ENCODE data around the gene CASKIN2.
"Not testable (repeated sequence)": the region's sequence is repeated elsewhere in the genome, so short reads cannot be mapped to it uniquely, and the experiment has no call there.

CASKIN2 gene

GRCh38 chr17:75521290-75521689 is 6.0 kb upstream of the CASKIN2 start:
- DNase-seq, result no peak

DNA sequence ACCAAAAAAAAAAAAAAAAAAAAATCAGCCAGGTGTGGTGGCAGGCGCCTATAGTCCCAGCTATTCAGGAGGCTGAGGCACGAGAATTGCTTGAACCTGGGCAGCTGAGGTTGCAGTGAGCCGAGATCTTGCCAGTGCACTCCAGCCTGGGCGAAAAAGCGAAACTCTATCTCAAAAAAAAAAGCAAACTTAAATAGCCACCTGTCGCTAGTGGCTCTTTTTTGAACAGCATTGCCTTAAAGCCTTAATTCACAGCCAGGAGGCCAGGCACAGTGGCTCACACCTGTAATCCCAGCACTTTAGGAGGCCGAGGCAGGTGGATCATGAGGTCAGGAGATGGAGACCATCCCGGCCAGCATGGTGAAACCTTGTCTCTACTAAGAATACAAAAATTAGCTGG is 5.1 kb upstream of the CASKIN2 start:
- DNase-seq, result not testable (repeated sequence)

DNA sequence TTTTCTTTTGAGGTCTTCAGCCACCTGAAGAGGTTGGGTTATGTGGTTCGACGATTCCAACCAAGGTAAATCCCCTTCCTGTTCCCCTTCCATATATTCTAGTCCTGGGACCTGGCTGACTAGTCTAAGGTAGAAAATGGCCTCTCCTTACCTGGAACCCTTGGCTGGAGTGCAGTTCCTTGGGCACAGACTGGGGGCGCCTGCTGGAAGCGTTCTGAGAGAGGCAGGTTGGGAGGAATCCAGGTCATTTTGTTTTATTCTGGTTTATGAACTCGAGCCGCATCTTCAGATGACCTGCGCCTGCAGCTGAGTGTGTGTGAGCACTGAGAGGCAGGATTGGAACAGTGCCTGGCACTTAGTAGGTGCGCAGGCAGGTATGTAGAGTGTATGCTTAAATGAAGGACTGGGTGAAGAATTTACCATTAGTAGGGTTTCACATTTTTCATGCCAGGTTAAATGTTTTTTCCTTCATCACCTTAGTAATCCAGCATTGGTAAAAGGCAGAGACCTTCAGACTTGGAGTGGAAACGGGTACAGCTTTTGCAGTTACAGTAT is 3.7 kb upstream of the CASKIN2 start:
- DNase-seq, result no peak

DNA sequence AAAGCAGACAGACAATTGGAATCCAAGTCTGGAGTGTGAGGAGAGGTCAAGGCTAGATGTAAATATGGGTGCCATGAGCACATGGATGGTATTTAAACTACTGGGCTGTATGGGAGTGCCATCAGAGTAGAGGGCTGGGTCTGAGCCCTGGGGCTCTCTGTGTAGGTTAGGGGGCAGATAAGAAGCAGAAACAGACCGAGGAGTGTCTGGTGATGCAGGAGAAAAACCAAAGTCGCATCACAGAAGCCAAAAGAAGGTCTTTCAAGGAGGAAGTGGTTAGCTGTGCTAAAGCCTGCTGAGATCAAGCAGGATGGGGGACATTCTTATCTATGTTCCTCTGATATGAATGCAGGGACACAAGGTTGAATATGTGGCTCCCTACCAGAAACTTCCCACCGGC is 2.9 kb upstream of the CASKIN2 start:
- no peak for DNase-seq

DNA sequence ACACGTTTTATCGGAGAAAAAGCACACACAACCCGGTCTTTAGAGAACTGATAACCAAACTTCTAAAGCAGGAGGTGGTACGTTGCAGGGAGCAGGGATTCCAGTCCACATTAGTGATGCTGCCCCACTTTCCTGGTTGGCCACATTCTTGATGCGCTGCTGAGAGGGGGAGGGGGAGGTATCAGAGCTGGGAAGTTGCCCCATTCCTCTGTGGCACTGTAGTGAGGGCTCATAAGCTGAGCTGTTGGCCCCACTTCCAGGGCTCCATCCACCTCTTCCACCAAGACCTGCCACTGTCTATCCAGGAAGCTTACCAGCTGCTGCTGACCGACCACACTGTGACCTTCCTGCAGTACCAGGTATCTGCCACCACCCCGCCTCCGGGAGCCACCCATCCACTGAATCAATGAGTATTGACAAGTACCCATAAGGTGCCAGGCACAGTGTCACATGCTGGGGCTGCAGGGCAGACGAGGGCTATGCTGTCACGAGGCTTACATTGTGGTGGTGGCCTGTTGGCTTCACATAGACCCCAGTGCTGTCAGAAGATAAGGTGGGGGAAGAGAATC is 2.0 kb upstream of the CASKIN2 start:
- peak; percentile 56 for DNase-seq

DNA sequence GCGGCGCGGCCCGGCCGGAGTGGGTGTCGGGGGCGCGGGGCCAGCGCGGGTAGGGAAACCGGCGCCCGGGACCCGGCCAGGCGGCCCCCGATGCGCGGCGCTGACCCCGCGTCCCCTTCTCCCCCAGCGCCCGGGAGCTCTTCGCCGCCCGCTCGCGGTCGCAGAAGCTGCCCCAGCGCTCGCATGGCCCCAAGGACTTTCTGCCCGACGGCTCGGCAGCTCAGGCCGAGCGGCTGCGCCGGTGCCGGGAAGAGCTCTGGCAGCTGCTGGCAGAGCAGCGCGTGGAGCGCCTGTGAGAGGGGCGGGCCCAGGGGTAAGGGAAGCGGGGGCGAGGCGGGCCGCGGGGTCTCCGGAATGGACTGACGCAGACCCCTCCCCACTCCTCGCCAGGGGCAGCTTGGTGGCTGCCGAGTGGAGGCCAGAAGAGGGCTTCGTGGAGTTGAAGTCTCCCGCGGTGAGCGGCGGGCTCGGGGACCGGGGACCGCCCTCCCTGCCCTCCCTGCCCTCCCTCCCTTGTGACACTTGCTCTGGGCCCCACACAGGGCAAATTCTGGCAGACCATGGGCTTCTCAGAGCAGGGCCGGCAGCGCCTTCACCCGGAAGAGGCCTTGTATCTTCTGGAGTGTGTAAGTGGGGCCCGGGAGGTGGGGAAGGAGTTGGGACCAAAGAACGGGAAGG is 1.4 kb upstream of the CASKIN2 start:
- peak; percentile 79 for DNase-seq

- DNase-seq, result peak; percentile 97
Measured at GRCh38 chr17:75516255-75516618, 900 bp upstream of the CASKIN2 start, which contains the start of gene TSEN54. TSS of gene TSEN54 (plus strand) at chr17:75516528. CDS start at chr17:75516561, 33 bp downstream.

- no peak for DNase-seq
Measured at GRCh38 chr17:75514919-75515495, 330 bp downstream of the CASKIN2 start.

DNA sequence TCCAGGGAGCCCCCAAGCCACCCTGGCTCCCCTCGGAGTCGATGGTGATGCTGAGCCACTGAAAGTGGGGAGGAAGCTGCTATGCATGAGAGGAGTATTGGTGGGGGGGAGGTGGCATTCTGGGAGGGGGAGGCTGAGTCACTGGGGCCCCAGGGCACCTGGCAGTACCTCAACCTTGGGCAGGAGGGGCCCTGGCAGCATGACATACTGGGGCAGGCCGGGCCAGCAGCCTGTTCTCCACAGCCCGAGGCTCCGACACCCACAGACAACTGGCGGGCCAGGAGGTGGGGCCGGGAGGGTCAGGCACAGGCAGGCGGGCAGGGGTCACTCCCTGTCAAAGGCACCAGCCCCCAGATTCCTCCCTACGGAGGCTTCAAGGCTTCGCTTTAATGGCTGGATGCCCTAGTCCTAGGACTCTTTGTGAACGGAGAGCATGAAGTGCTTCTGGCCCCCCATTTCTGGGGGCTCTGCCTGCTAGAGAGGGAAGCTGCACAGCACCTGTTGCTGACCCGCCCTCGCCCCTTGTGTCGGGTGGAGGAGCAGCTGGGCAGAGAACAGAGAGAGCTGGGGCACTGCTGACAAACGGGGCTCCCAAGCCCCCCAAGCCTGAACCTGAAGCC is 928 bp downstream of the CASKIN2 start:
- no peak for DNase-seq

GRCh38 chr17:75513641-75514000 is 1.7 kb downstream of the CASKIN2 start:
- no peak for DNase-seq

GRCh38 chr17:75512926-75513640 is 2.3 kb downstream of the CASKIN2 start:
- DNase-seq, result no peak

GRCh38 chr17:75511610-75512575 is 3.4 kb downstream of the CASKIN2 start:
- DNase-seq, result peak; percentile 13

DNA sequence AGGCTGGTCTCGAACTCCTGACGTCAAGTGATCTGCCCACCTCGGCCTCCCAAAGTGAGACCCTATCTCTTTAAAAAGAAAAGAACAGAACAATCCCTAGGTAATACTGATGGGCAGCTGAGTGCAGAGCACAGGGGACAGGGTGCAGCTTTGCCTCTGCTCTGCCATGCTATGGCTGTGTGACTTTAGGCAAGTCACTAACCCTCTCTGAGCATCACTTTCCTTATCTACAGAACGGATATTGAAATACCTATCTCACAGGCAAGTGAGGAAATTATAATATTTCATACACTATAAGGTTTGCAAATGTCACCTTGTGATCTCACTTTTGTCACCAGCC is 4.1 kb downstream of the CASKIN2 start:
- no peak for DNase-seq

DNA sequence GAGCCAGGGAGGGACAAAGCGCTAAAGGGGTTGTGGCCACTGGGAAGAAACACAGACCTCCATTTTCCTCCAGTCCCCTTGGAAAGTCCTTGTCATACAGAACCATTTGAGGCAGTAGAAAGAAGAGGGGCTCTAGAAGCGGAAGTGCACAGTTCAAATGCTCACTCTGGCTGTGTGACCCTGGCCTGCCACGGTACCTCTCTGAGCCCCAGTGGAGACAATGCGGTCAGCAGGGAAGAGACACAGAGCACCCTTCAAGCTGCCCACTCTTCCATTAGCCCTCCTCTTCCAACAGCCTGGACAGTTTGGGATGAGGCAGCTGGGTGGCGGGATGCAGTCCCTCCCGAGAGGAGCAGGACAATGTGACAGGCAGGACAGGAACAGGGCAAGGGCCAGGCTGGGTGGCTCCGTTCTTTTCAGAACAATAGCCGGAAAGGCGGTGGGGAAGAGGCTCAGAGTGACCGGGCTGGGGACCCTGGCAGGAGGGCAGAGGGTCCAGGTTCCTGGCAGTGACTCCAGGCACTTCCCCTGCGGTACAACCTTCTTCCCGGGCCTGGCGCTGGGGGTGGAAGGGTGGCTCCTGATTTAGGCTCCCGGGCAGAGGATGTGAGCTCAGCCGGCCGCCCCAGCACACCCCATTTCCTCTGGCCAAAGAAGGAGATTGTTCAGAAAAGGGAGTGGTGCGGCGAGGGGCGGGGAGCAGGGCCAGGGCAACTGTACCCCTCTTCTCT is 5.6 kb downstream of the CASKIN2 start:
- no peak for DNase-seq

DNA sequence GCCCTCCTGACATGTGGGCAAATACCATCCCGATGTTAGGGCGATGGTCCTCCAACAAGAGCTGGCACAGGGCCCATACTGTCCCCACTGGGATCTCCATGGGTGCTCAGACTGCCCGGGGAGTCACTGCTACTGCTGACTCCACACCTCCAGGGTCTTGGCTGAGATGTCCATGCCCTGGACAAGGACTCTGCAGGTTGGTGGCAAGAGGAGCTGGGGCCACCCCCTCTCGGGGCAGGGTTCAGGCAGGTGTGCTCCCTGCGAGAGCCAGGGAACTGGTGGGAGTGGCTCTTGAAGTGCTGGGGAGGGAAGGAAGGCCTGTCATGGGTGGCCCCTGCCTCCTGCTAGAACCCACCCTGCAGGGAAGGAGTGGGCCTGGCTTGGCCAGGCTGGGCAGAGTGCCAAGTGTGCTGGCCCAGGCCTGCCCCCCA is 6.4 kb downstream of the CASKIN2 start:
- no peak for DNase-seq

GRCh38 chr17:75507733-75508719 is 7.3 kb downstream of the CASKIN2 start:
- peak; percentile 59 for DNase-seq

GRCh38 chr17:75506888-75507287 is 8.4 kb downstream of the CASKIN2 start:
- no peak for DNase-seq

- no peak for DNase-seq
Measured at GRCh38 chr17:75506134-75506533, 9.2 kb downstream of the CASKIN2 start.

GRCh38 chr17:75505640-75506039 is 9.7 kb downstream of the CASKIN2 start:
- no peak for DNase-seq

GRCh38 chr17:75505152-75505409 is 10.3 kb downstream of the CASKIN2 start:
- DNase-seq, result no peak

All from eye (tissue), 1 donor.